GM19395 (cell line): Measurements from ENCODE around the gene AGBL3.
A peak's percentile ranks its signal among the peaks of the same experiment; 100 is the strongest.
"Not testable (repeated sequence)": the region's sequence is repeated elsewhere in the genome, so short reads cannot be mapped to it uniquely, and the experiment has no call there.

Experiments
- ATAC-seq: cut with Tn5 transposase; IDR thresholded peaks from one replicate; pipeline ENCODE4 v1.9.1; 2021; ENCODE audit warnings: mild to moderate bottlenecking, moderate library complexity; ENCODE audit not compliant: unreplicated experiment

The AGBL3 gene

DNA sequence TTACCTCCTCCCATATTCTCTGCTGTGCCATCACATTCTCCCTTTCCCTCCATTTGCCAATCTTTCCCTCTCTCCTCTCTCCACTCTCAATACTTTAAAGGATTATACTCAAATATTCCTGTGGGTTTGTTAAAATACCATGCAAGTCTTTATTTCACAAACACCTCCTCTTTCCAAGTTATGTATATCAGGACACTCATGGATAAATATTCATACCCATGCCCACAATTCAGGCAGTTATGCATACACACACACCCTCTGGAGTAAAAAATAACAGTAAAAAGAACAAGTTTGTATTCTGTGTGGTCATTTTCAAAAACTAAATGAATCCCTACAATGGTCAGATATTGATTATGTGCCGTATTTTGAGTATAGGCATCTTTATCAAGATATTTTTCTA lies 88.2 kb downstream of the AGBL3 start:
- ATAC-seq = no peak

DNA sequence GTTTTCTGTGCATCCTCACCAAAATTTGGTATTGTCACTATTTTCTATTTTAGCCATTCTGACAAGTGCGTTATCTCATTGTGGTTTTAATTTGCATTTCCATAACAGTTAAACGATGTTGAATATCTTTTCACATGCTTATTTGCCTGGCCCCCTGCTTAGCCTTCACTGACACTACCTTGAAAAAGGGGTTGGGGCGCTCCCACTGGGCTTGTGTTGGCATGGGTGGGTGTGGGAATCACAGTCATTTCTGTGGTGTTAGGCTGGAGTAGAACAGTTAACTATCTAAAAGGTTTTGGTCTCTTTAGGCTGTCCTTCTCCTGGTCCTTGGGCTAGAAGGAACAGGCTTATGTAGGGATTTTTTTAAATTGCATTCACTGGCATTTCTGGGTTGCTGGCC lies 89.4 kb downstream of the AGBL3 start:
- no peak for ATAC-seq

DNA sequence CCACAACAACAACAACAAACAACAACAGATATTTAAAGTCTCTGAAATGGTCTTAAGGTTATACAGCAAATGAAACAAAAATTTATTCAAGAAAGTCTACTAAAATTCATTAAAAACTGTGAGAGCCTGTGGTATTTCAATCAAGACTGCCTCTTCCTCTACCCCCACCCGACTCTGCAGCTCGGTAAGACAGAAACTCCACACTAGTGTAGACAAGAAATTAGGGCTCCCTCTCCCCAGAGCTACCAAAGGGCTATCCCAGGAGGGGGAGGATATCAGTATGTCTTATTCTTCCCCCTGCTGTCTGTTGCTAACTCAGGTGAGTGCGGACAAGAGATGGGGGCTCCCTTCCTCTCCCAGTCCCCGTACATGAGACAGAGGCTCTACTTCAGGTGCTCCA lies 90.6 kb downstream of the AGBL3 start:
- no peak for ATAC-seq

DNA sequence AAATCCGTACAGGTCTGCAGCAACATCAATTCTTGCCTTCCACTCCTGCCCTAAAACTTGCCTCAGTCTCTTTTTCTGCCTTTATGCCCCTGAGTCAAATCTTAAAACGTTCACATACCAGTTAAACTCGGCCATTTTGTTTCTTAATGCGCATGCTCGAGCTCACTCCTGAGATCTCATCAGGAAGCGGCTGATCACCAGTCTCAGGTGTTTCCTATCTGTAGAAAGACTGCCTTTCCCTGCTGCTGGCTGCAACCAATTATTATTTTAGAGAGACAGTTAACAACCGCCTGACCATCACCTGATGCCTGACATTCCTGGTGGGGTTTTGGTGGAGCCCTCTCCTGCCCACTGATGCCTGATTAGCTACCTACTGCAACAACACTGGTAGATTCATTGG lies 91.3 kb downstream of the AGBL3 start:
- ATAC-seq = no peak

DNA sequence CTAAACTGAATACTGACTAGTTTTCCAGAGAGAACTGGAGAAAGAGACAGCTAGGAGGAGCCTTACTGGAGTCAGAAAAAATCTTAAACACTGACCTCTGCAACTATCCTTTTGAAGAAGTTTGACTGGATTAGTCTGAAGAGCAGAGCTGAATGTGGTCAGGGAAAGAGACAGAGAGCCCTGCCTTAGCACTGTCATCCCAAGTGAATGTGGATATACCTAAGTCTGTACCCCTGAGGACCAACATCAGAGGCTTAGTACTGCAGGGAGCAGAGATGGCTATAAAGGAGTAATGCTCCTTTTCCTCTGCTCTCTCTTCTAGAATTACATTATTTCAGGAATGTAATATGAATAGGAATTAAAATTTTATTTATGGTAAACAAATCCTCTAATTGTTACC lies 91.7 kb downstream of the AGBL3 start:
- ATAC-seq = no peak

DNA sequence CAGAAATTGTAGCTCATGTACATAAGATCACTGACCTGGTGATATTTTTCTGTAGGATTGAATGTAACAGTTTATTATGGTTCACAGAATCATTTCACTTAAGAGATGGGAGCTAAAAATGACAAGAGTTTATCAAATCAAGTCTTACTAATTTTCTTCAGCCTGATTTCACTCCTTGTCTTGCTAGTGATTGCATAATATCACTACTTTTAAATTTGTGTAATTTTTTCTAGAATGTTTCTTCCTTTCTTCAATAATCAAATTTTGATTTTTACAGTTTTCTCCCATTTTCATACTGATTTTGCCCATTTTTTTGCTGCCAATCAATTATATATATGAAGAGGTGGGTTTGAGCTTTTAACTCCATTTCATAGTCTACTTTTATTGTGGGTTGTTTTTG lies 92.8 kb downstream of the AGBL3 start:
- no peak for ATAC-seq

DNA sequence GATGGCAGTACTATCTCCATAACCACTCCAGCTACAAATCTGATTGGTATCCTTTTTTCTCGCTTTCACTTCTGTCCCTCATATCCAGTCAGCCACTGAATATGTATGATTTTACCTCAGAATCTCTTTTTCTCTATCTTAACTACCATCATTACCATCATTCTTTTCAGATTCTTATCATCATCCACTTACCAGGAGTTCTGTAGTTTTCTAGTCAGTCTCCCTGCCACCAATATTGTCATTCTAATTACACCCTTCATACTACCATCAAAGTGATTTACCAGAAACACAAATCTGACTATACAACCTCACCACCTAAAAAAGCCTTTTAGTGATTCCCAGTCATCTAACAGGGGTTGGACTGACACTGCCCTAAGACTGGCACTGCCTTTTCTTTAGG lies 96.7 kb downstream of the AGBL3 start:
- no peak for ATAC-seq

DNA sequence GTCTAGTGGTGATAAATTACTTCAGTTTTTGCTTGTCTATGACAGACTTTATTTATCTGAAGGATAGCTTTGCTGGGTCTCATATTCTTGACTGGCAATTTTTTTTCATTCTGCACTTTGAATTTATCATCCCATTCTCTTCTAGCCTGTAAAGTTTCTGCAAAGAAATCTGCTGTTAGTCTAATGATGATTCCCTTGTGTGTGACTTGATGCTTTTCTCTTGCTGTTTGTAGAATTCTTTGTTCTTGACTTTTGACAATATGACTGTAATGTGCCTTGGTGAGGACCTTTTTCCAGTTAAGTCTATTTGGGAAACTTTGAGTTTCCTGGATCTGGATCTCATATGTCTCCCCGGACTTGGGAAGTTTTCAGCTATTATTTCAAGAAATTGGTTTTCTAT lies 102.3 kb downstream of the AGBL3 start:
- ATAC-seq = no peak

DNA sequence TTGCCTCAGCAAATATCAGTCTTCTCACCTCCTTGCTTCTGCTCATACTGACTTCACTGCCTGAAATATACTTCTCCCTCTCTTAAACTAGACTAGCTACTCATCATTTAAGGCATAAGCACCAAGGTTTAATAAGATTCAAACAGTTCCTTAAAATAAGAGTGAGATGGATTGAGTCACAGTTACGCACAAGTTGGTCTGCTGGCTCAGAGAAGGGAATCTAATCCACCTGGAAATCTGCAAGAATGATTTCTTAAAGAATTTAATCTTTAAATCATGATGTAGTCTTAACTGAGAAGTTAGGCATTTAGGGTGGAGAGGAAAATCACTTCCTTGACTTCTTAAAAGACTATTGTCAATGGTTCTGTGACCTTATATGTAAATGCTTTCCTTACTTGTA lies 105.4 kb downstream of the AGBL3 start:
- ATAC-seq = no peak

DNA sequence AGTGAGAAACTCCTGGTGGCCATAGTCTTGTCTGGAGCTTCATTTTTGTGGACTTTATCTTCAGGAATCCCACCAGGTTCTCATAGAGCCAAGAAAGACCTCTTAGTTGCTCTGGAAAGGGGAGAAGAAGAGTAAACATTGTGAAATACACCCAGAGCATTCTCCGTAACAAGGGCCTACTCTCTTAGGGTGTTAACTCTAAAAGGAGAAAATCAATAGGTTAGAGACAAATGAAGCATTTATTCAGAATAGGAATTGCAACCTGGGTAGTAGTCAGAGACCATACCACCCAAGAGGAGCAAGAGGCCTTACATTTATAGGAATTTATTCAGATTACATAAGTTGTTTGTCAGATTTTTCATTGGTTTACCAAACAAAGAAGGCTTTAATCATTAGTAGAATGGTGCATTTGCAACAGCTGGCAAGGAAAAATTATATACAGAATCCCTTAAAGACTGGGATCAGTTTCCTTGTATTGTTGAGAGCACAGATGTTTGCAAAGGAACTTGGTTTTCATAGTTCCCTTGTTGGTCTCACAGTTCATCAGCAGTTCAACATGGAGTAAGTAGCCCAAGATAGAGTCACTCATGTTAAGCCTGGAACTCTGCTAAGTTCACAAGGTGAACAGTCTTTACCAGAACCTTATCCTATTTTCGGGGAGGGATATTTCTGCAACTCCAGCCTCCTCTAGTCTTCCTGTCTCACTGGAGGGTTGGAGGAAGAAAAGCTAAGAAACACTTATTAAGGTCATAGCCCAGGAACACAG lies 108.3 kb downstream of the AGBL3 start:
- ATAC-seq = no peak

DNA sequence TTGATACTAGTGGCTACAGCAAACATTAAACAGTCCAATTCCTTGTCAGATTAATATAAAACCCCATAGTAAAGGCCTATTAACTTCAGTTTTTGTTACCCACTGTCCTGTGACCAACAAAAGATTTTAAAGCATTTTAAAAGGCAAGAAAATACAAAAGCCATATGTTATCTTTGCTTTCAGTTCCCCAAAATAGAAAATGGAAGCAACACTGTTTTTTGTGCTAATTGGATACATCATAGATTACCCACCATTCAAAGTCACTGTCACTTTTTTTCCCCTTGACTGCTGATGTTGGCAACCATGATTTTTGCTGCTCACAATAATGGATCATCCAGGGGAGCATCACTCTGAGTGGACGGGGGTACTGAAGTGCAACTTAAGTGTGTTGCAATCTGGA lies 109.1 kb downstream of the AGBL3 start:
- no peak for ATAC-seq

DNA sequence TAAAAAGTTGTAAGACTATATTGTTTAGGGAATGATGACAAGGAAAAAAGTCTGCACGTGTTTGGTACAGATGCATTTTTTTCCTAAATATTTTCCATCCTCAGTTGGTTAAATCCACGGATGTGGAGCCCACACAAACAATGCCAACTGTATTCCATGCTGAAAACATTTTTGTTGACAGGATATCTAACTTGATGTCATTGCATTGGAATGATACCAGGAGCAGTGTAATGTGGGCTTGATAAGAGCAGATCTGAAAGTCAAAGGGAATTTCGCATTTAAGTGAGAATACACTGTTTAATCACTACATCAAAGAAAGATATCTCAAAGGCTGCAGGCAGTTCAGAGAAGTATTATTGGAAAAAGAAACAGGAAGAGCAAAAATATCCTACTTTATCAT lies 112.1 kb downstream of the AGBL3 start:
- no peak for ATAC-seq

DNA sequence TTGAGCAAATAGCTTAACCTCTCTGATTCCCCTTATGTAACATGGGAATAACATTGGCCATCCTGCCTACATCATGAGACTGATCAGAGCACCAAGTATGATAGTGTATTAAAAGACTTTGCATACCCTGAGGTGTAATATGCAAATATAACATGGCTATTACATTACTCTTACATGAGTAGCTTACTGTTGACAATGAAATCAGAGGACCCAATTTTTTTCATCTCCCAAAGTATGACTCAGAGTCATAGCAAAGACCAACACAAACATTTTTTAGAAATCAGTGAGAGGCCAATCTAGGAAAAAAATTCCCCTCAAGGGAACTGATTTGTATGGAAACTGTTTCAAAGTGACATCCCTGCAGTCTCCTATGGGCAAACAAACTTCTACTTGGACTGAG lies 114.5 kb downstream of the AGBL3 start:
- no peak for ATAC-seq

DNA sequence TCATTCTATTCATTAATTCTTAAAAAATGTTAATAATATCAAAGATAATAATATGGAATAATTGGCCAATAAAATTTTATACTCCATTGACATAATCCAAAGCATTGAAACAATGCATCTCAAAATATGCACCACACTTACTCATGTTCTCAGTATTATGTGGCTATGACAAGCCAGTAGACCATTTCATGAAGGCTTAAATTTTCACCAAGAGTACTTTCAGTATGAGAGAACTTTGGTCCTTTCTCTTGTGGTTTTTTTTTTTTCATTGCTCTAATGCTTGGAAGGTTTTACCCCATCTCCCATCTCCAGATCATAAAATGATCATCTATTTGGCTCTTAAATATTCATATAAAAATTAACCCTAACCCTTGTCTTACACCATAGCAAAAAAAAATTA lies 116.1 kb downstream of the AGBL3 start:
- peak; percentile 98 for ATAC-seq

DNA sequence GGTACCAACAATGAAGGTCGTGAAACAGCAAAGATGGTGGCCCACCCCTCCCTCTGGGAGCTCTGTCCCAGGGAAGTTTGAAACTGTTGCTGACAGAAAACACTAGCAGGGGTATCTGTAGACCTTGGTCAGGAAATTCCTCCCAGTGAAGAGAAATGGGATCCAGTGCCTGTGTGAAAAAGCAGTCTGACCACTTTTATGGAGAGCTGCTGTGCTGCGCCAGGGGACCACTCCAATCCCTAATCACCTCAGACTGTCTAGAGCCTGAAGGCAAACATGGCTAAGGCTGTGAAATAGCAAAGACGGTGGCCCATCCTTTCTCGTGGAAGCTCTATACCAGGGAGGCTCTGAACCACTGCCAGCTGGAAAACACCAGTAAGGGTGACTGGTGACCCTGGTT lies 123.3 kb downstream of the AGBL3 start:
- ATAC-seq = no peak

DNA sequence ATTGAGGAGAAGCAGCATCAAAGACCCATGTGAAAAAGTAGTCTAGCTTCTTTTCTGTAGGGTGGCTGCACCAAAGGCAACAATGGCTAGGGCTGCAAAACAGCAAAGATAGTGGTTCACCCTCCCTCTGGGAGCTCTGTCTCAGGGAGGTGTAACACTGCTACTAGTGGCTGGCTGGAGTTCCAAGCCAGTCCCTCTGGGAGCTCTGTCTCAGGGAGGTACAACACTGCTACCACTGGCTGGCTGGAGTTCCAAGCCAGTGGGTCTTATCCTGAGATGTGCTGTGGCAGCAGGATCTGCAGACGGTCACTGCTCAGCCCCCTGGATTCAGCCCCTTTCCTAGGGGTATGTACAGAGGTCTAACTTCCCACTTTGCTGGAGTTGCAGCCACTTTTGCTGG lies 123.7 kb downstream of the AGBL3 start:
- ATAC-seq = no peak

DNA sequence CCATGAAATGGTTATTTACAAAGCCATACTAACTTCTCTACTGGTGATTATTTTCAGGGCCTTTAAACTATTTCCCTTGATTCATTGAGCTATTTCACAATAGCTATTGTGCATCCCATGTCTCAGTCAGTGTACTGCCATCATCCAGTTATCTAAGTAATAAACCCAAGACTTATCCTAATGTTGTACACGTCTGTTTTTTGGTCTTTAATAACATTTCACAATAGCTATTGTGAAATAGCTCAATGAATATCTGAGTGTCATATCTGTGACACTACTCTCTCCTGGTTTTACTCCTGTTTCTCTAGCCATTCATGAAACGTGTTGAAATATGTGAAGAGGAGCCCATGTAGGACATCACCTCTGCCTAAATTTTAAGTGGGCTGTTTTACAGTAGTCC lies 125.1 kb downstream of the AGBL3 start:
- ATAC-seq = no peak

DNA sequence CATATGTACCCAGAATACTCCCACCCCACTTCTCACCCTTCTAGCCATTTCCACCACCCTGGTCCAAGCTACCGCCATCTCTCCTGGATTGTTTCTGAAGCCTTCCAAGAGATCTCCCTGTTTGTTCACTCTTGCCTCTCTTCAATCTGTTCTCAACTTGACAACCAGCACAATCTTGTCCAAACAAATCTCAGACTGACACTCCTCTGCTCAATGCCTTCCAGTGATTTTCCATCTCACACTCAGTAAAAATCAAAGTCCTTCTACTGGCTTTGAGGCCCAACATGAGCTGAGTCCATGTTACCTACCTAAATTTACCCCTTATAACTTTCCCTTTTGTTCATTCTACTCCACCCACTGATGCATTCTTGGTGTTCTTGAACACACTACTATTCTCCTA lies 128.3 kb downstream of the AGBL3 start:
- ATAC-seq = no peak

DNA sequence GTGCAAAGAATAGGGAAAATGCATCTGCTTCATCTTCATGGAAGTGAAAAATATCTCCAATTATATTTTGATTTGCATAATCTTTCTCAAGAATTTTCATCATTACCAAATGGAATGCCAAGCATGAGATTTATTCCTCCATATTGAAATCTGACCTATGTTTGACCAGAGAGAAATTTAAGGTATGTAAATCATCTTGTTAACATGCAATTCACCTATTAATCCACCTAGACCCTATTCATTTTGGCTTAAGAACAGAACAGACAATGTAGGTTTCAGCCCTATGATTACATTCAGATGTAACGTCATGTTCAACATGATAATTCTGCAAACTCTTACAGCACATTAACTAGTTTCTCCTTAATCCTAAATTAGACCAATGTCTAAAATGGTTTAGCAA lies 130.8 kb downstream of the AGBL3 start:
- no peak for ATAC-seq

DNA sequence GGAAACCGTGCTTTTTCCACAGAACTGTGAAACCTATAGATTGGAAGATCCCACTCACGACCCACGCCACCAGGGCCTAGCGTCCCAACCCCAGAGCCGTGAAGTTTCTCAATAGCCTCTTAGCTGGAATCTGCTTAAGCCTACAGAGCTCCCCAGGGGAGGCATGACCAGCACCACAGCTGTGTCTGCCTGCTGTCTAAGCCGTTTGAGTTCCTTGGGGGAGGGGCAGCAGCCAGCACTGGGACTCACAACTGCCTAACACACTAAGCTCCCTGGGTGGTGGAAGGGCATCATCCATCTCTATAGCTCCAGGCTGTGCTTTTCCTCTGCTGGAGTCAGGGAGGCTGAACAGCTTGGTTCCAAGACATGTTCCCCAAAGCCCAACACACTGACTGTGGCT lies 135.6 kb downstream of the AGBL3 start:
- ATAC-seq = no peak

DNA sequence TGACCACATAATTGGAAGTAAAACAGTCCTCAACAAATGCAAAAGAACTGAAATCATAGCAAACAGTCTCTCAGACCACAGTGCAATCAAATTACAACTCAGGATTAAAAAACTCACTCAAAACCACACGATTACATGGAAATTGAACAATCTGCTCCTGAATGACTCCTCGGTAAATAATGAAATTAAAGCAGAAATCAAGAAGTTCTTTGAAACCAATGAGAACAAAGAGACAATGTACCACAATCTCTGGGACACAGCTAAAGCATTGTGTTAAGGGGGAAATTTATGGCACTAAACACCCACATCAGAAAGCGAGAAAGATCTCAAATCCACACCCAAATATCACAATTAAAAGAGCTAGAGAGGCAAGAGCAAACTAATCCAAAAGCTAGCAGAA lies 138.3 kb downstream of the AGBL3 start:
- not testable (repeated sequence) for ATAC-seq

DNA sequence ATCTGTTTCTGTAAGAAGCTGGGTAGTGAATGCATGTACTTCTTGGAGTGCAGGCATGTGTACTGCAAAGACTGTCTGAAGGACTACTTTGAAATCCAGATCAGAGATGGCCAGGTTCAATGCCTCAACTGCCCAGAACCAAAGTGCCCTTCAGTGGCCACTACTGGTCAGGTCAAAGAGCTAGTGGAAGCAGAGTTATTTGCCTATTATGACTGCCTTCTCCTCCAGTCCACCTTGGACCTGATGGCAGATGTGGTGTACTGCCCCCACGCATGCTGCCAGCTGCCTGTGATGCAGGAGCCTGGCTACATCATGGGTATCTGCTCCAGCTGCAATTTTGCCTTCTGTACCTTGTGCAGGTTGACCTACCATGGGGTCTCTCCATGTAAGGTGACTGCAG lies 142.6 kb downstream of the AGBL3 start:
- ATAC-seq = no peak

DNA sequence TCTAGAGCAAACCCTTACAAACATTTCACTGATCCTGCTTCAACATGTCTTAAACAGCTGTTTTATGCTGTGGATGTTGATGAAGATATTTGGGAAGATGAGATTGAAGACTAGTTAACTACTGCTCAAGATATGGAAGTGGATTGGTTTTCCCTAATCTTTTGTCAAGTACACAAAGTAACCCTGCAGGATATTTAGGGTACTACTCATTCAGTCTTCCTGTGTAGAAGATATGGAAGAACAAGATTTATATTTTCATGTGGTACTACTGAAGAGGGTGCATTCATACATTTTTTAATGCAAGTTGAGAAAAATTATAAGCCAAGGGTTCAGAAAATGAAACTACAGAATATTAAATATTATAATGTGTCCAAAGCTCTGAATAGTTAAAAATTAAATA lies 143.3 kb downstream of the AGBL3 start:
- no peak for ATAC-seq
